Measurements from ENCODE around the gene TMEM221. TPM values are rescaled to one million over a fixed set of nuclear protein-coding genes. Genes with fewer than 3 reads are reported as not detected.

TMEM221 gene
- total and polyA plus RNA-seq, 2 donors (not counting 3 experiments of a cell fraction or from before 2014, with no cell fraction given) = 0.08 TPM; not detected in 1

- DNase-seq (ENCODE audit: low read depth, low spot score) (no peak), FAIRE-seq (no peak)
- no peaks in the 10 kb centered on the region for H4K20me1 ChIP-seq (replicated peaks; ENCODE audit: control insufficient read depth, extremely low read depth, insufficient read depth, low read length)
- peaks cover 23 to 25% of the 10 kb centered on the region in 2 experiments for H3K27me3 ChIP-seq (ENCODE audit: control insufficient read depth in 2 of 2, insufficient read depth in 2 of 2, low read length in 2 of 2)
- H3K9me1 ChIP-seq (replicated peaks; ENCODE audit: control insufficient read depth, extremely low read depth, insufficient read depth, low read length) = no peaks in the 10 kb centered on the region
- no TSS peak for BruUV-seq (replicated peaks)
- intact Hi-C loops (cut with micrococcal nuclease) (no loop called here), dilution Hi-C loops (cut with MboI; ENCODE audit: extremely low pct_ligation_motif_present, low sequenced_read_pairs) (no loop called here)
- H3K4me1 ChIP-seq (ENCODE audit: control insufficient read depth, extremely low read depth, insufficient read depth, low read length) = no peaks in the 10 kb centered on the region
- H2AFZ ChIP-seq (ENCODE audit: low read depth, low read length) = no peak overlapping the region
- H3K9me3 ChIP-seq (replicated peaks; ENCODE audit: control insufficient read depth, insufficient read depth, low read length) = no peaks in the 10 kb centered on the region
- H3K79me2 ChIP-seq (ENCODE audit: control insufficient read depth, insufficient read depth, low read length) = no peaks in the 10 kb centered on the region
- no peaks in the 10 kb centered on the region for H3K36me3 ChIP-seq (ENCODE audit: control insufficient read depth in 2 of 2, extremely low read depth in 1 of 2, insufficient read depth in 2 of 2, low read length in 2 of 2)
- no peak overlapping the region for H3K4me3 ChIP-seq (replicated peaks in 1 of 3; ENCODE audit: insufficient read depth in 1 of 3, low read depth in 1 of 3, low read length in 3 of 3)
- H3K9ac ChIP-seq (replicated peaks; ENCODE audit: extremely low read depth, insufficient read depth, low read length) = no peak overlapping the region
- POLR2A ChIA-PET = no interaction called here
- TF ChIP-seq JUN (IDR thresholded peaks at IDR 0.05; ENCODE audit: borderline replicate concordance, insufficient read depth, insufficient read length, low read depth) = no peak
- no peak overlapping the region for H3K27ac ChIP-seq (ENCODE audit: insufficient read depth, low read depth, low read length)
- H3K4me2 ChIP-seq (ENCODE audit: insufficient read depth, low read length) = no peak overlapping the region
- CTCF ChIA-PET = interaction anchor here (1.0 kb wide), 1 partner anchor 18 kb away, joined by 3 read pairs; no protein-coding TSS in a partner anchor
These were observed 10.5 kb upstream of the TMEM221 start for GRCh38 chr19:17458970-17459369.

- Histone ChIP-seq H3K9me3 (replicated peaks; ENCODE audit: control insufficient read depth, insufficient read depth, low read length) (no peaks in the 10 kb centered on the region), H3K36me3 (ENCODE audit: control insufficient read depth in 2 of 2, extremely low read depth in 1 of 2, insufficient read depth in 2 of 2, low read length in 2 of 2) (no peaks in the 10 kb centered on the region), H3K4me3 (replicated peaks in 1 of 3; ENCODE audit: insufficient read depth in 1 of 3, low read depth in 1 of 3, low read length in 3 of 3) (no peak overlapping the region), H3K4me2 (ENCODE audit: insufficient read depth, low read length) (no peak overlapping the region), H2AFZ (ENCODE audit: low read depth, low read length) (no peak overlapping the region), H3K4me1 (ENCODE audit: control insufficient read depth, extremely low read depth, insufficient read depth, low read length) (no peaks in the 10 kb centered on the region), H3K27ac (ENCODE audit: insufficient read depth, low read depth, low read length) (no peak overlapping the region), H4K20me1 (replicated peaks; ENCODE audit: control insufficient read depth, extremely low read depth, insufficient read depth, low read length) (no peaks in the 10 kb centered on the region), H3K9me1 (replicated peaks; ENCODE audit: control insufficient read depth, extremely low read depth, insufficient read depth, low read length) (no peaks in the 10 kb centered on the region), H3K9ac (replicated peaks; ENCODE audit: extremely low read depth, insufficient read depth, low read length) (no peak overlapping the region), H3K79me2 (ENCODE audit: control insufficient read depth, insufficient read depth, low read length) (no peaks in the 10 kb centered on the region), H3K27me3 (ENCODE audit: control insufficient read depth in 2 of 2, insufficient read depth in 2 of 2, low read length in 2 of 2) (peaks cover 23 to 29% of the 10 kb centered on the region in 2 experiments)
- BruUV-seq (replicated peaks) = no TSS peak
- intact Hi-C loops (cut with micrococcal nuclease) = no loop called here
- dilution Hi-C loops (cut with MboI; ENCODE audit: extremely low pct_ligation_motif_present, low sequenced_read_pairs) = no loop called here
- CTCF ChIA-PET = interaction anchor here (0.8 kb wide), 1 partner anchor 10 kb away, joined by 3 read pairs; no protein-coding TSS in a partner anchor
- FAIRE-seq (no peak), DNase-seq (ENCODE audit: low read depth, low spot score) (no peak)
- no peak for TF ChIP-seq CTCF (IDR thresholded peaks at IDR 0.05; ENCODE audit: extremely low read depth in 1 of 2, insufficient read depth in 1 of 2, low read depth in 1 of 2, low read length in 2 of 2)
- no peak for TF ChIP-seq MAX (IDR thresholded peaks at IDR 0.05; ENCODE audit: insufficient read depth, insufficient read length)
- no peak for TF ChIP-seq JUN (IDR thresholded peaks at IDR 0.05; ENCODE audit: borderline replicate concordance, insufficient read depth, insufficient read length, low read depth)
- no peak for TF ChIP-seq POLR2A (IDR thresholded peaks at IDR 0.05; ENCODE audit: low read depth, low read length)
- TF ChIP-seq EZH2 (IDR thresholded peaks at IDR 0.05; ENCODE audit: borderline replicate concordance, low read depth, low read length, severe bottlenecking) = no peak
- TF ChIP-seq POLR2AphosphoS5 (IDR thresholded peaks at IDR 0.05; ENCODE audit: insufficient read depth, low read depth, low read length) = no peak
- POLR2A ChIA-PET = no interaction called here
These were observed 9.1 kb upstream of the TMEM221 start for GRCh38 chr19:17457616-17458015.

All from endothelial cell of umbilical vein (primary cell).